ENCODE results near the gene FIS1.

The FIS1 gene

DNA sequence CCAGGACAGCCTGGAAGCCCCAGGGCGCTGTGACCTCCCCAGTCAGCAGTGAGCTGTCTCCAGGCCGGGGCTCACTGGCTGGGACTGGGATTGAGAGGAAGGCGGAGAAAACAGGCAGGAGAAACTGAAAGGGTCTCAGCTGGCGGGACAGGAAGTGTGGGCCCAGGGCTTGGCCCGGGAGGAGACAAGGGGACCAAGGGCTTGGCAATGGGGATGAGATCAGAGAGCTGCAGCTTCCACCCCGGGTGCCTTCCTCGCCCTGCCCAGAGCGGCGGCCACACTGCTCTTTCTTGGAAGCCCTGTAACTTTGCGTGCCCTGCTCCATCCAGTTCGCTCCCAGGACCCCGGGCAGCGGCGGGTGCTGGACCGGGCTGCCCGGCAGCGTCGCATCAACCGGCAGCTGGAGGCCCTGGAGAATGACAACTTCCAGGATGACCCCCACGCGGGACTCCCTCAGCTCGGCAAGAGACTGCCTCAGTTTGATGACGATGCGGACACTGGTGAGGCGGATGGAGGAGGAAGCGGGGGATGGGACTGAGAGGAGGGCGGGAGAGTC lies 22.5 kb downstream of the FIS1 start:
- TF ChIP-seq, protein P1, sequence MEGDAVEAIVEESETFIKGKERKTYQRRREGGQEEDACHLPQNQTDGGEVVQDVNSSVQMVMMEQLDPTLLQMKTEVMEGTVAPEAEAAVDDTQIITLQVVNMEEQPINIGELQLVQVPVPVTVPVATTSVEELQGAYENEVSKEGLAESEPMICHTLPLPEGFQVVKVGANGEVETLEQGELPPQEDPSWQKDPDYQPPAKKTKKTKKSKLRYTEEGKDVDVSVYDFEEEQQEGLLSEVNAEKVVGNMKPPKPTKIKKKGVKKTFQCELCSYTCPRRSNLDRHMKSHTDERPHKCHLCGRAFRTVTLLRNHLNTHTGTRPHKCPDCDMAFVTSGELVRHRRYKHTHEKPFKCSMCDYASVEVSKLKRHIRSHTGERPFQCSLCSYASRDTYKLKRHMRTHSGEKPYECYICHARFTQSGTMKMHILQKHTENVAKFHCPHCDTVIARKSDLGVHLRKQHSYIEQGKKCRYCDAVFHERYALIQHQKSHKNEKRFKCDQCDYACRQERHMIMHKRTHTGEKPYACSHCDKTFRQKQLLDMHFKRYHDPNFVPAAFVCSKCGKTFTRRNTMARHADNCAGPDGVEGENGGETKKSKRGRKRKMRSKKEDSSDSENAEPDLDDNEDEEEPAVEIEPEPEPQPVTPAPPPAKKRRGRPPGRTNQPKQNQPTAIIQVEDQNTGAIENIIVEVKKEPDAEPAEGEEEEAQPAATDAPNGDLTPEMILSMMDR (IDR thresholded peaks at IDR 0.05; ENCODE audit: poor library complexity, severe bottlenecking), result no peak
- ATAC-seq (ENCODE audit: low read depth), result no peak

DNA sequence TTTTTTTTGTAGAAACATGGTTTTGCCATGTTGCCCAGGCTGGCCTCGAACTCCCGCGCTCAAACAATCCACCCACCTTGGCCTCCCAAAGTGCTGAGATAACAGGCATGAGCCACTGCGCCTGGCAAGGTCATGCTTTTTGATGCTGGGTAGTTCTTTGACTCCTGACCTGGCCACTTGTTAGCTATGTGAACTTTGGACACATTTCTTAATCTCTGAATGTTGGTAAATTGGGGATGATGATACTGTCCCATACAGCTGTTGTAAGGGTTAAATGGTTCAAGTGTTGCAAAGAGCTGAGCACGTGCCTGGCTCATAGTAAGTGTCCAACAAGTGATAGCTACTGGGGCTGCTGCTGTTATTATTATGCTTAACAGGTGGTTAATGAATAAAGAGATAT lies 24.6 kb downstream of the FIS1 start:
- Histone ChIP-seq H3K9me3 (ENCODE audit: severe bottlenecking) (no peaks in the 10 kb centered on the region), H3K27ac (ENCODE audit: poor library complexity, severe bottlenecking) (no peak overlapping the region), H3K4me3 (ENCODE audit: severe bottlenecking) (no peak overlapping the region), H3K27me3 (ENCODE audit: insufficient read depth, poor library complexity, severe bottlenecking) (no peaks in the 10 kb centered on the region), H3K36me3 (ENCODE audit: low read depth) (peaks cover 34% of the 10 kb centered on the region), H3K4me1 (ENCODE audit: insufficient read depth, poor library complexity, severe bottlenecking) (no peaks in the 10 kb centered on the region)
- ATAC-seq (ENCODE audit: low read depth), result no peak
- no peak for DNase-seq (ENCODE audit: low spot score)
- TF ChIP-seq, protein P1 (IDR thresholded peaks at IDR 0.05; ENCODE audit: poor library complexity, severe bottlenecking), result no peak

More for the DNA sequence above, 22.5 kb downstream of the FIS1 start:
- H3K9me3 ChIP-seq (ENCODE audit: severe bottlenecking), result no peaks in the 10 kb centered on the region
- H3K27me3 ChIP-seq (ENCODE audit: insufficient read depth, poor library complexity, severe bottlenecking), result no peaks in the 10 kb centered on the region
- H3K4me3 ChIP-seq (ENCODE audit: severe bottlenecking), result no peak overlapping the region
- DNase-seq (ENCODE audit: low spot score), result peak; percentile 42
- H3K4me1 ChIP-seq (ENCODE audit: insufficient read depth, poor library complexity, severe bottlenecking), result no peaks in the 10 kb centered on the region
- H3K36me3 ChIP-seq (ENCODE audit: low read depth), result peaks cover 29% of the 10 kb centered on the region
- H3K27ac ChIP-seq (ENCODE audit: poor library complexity, severe bottlenecking), result no peak overlapping the region

DNA sequence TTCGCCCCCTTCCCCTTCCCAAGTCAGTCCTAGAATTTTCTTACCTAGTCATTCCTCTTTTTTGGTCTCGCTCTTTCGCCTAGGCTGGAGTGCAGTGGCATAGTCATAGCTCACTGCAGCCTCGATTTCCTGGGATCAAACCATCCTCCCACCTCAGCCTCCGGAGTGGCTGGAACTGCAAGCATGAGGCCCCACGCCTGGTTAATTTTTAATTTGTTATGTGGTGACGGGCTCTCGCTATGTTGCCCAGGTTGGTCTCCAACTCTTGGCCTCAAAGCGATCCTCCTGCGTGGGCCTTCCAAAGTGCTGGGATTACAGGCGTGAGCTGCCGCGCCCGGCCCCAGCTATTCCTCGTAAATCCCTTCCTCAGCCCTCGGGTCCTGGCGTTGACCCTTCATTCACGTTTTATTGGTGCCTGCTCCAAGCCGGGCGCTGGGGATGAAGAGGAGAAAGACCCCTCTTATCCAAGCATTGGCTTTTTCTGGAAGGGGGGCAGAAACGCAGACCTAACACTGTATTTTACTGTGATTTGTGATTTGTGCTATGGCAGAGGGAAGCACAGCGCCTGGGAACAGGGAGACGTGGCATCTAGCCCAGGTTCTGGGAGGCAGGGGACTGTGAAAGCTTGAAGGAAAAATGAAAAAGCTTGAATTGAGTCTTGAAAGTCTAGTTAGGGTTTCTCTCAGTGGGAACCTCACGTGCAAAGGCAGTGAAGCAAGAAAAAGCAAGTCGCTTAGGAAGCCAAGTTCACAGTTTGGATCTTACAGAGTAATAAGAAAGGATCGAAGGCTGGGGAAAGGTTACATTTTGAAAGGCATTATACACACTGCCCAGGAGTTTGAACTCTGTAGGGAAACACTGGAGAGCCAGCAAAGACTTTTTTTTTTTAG lies 26.4 kb downstream of the FIS1 start:
- TF ChIP-seq, protein P1 (IDR thresholded peaks at IDR 0.05; ENCODE audit: poor library complexity, severe bottlenecking), result no peak
- DNase-seq (ENCODE audit: low spot score) (no peak), ATAC-seq (ENCODE audit: low read depth) (0 out of 3 replicates have a peak, but pooled peaks have one; percentile 2)
- Histone ChIP-seq H3K36me3 (ENCODE audit: low read depth) (peaks cover 33% of the 10 kb centered on the region), H3K4me1 (ENCODE audit: insufficient read depth, poor library complexity, severe bottlenecking) (no peaks in the 10 kb centered on the region), H3K4me3 (ENCODE audit: severe bottlenecking) (peak overlapping the region; percentile 50), H3K27me3 (ENCODE audit: insufficient read depth, poor library complexity, severe bottlenecking) (no peaks in the 10 kb centered on the region), H3K9me3 (ENCODE audit: severe bottlenecking) (no peaks in the 10 kb centered on the region), H3K27ac (ENCODE audit: poor library complexity, severe bottlenecking) (peak overlapping the region; percentile 79)

DNA sequence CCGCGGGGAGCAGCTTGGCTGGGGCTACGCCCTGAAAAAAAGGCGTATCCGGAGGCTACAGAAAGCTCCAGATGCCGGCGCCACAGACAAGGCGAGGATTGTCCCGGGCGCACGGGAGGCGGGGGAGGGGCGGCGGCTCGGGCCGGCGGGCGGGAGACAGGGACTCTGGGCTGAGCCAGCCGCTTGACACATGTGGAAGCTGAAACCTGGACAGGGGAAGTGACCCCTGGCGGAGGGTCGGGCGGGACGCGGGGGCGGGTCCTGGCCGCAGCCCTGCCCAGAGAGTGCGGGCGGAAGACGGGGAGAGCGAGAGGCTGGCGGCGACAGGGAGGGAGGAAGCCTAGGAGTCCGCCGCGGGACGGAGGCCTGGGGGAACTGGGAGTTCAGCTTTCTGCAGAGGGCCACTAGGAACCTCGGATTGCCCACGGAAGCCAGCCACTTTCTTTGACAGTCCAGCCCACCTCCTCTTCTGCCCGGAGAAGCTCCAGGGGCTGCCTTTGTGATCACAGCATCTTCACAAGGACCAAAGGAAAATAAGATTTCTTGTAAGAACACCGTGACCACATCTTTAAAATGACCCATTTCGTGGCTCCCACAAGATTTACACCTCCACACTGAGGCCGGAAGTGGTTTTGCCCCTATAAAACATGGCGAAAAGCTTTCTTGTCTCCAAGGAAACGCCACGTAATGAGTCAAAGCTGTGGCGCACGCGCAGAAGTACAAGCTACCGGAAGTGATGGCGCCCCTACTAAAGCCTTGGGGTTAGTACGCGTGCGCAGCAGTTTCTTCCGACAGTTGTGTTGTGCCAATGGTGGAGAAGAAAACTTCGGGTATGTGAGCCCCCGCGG lies 27.3 kb downstream of the FIS1 start, which contains the start of the genes PLOD3 and ZNHIT1:
Gene PLOD3 (minus strand): TSS at position 194 of the 848 bp plus-strand sequence. CDS start 307 bp downstream, outside the sequence.
Gene ZNHIT1 (plus strand): TSS at position 778 of the 848 bp plus-strand sequence. CDS start 31 bp downstream, at position 809.
- no peaks in the 10 kb centered on the region for H3K4me1 ChIP-seq (ENCODE audit: insufficient read depth, poor library complexity, severe bottlenecking)
- no peaks in the 10 kb centered on the region for H3K9me3 ChIP-seq (ENCODE audit: severe bottlenecking)
- H3K36me3 ChIP-seq (ENCODE audit: low read depth), result peaks cover 27% of the 10 kb centered on the region
- TF ChIP-seq, protein P1 (IDR thresholded peaks at IDR 0.05; ENCODE audit: poor library complexity, severe bottlenecking), result peak; percentile 34
- peak; percentile 94 for DNase-seq (ENCODE audit: low spot score)
- peak; percentile 84 for ATAC-seq (ENCODE audit: low read depth)
- no peaks in the 10 kb centered on the region for H3K27me3 ChIP-seq (ENCODE audit: insufficient read depth, poor library complexity, severe bottlenecking)
- H3K27ac ChIP-seq (ENCODE audit: poor library complexity, severe bottlenecking), result peak within 1 kb of the TSS; percentile 79
- peak within 1 kb of the TSS; percentile 50 for H3K4me3 ChIP-seq (ENCODE audit: severe bottlenecking)
